ENCODE measurements around the gene BNIPL. TPM values are rescaled to one million over a fixed set of nuclear protein-coding genes. Genes with fewer than 3 reads are reported as not detected.

The BNIPL gene
- total and polyA plus RNA-seq, 2 of the 8 experiments (the other 6 are each of a cell fraction or from before 2014, with no cell fraction given) = 2.4 to 3.3 TPM

DNA sequence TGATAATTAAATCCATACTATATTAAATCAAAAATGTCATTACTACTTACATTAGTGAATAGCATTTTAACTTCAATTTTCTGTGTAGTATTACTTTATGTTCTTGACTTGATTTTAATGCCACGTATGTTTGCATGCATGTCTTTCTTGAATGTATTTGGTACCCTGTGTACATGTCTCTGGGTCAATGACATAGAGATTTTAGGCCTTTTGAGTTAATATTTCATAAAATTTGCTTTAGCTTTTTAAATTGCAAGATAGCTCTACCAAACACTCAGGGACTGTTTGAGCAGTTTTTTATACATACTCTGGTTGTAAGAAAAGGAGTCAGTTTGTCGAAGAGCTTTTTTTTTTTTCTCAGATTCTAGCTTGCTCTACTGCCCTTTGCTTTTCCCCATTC lies 25.3 kb downstream of the BNIPL start:
- H2BK20ac ChIP-seq (ENCODE audit: low read length) = no peak overlapping the region
- FAIRE-seq (no peak), DNase-seq (ENCODE audit: low read depth in 1 of 2, low spot score in 2 of 2) (no peak)
- WGBS, 2 experiments (ENCODE audit: extremely low coverage in 1 of 2, insufficient coverage in 1 of 2, insufficient read length in 1 of 2, insufficient replicate concordance in 2 of 2, low coverage in 1 of 2, low lambda C conversion rate in 2 of 2, missing lambda C conversion rate in 1 of 2) = 88% methylated on average over 2 of the region's 2 CpGs; no CpG with 5 or more reads in 1 of the 2 experiments
- H3K36me3 ChIP-seq (ENCODE audit: control insufficient read depth in 2 of 4, insufficient read depth in 4 of 4, low read length in 3 of 4) = peaks cover 0 to 1% (median under 1%) of the 10 kb centered on the region in 4 experiments; a peak in 5 of 8 replicates
- H3K4me3 ChIP-seq (ENCODE audit: extremely low read depth in 1 of 4, insufficient read depth in 2 of 4, low read depth in 3 of 4, low read length in 4 of 4) = peak overlapping the region in 3 of 4 experiments; percentile 80 to 97 (median 94); a peak in 5 of 8 replicates
- H3K23ac ChIP-seq (ENCODE audit: insufficient read length) = no peak overlapping the region
- no peak overlapping the region for H3K14ac ChIP-seq (ENCODE audit: insufficient read length)
- H4K20me1 ChIP-seq (replicated peaks in 1 of 2; ENCODE audit: control insufficient read depth in 1 of 2, insufficient read depth in 2 of 2, low read length in 2 of 2) = peaks cover 0 to 5% of the 10 kb centered on the region in 2 experiments
- H3K4me2 ChIP-seq (ENCODE audit: insufficient read depth in 1 of 2, low read depth in 2 of 2, low read length in 2 of 2) = peak overlapping the region; percentile 81 to 96
- peaks cover 4 to 14% (median 6%) of the 10 kb centered on the region in 4 experiments; a peak in 6 of 7 replicates for H3K4me1 ChIP-seq (replicated peaks in 1 of 4; ENCODE audit: control insufficient read depth in 3 of 4, insufficient read depth in 4 of 4, low read length in 3 of 4)
- no peaks in the 10 kb centered on the region for H3K9me3 ChIP-seq (ENCODE audit: insufficient read depth in 2 of 2, low read depth in 1 of 2, low read length in 1 of 2)
- H3K79me1 ChIP-seq (ENCODE audit: low read depth, low read length) = peaks cover 4% of the 10 kb centered on the region
- no peak overlapping the region for H4K5ac ChIP-seq (ENCODE audit: insufficient read length, low read depth, low read length)
- peaks cover 7 to 78% of the 10 kb centered on the region in 2 experiments for H3K79me2 ChIP-seq (ENCODE audit: control insufficient read depth in 1 of 2, insufficient read depth in 2 of 2, low read length in 2 of 2)
- no peak overlapping the region for H4K8ac ChIP-seq (ENCODE audit: extremely low read depth, insufficient read depth, low read length)
- H3K18ac ChIP-seq (ENCODE audit: extremely low read depth, low read length) = no peak overlapping the region
- peaks cover 13% of the 10 kb centered on the region; the same call in 1 of the 2 replicates for H3K23me2 ChIP-seq (ENCODE audit: low read depth, low read length)
- no peak overlapping the region for H2BK15ac ChIP-seq (ENCODE audit: low read length)
- no peak overlapping the region for H2BK120ac ChIP-seq (replicated peaks; ENCODE audit: low read depth, low read length)
- H4K91ac ChIP-seq (replicated peaks; ENCODE audit: insufficient read length, low read length) = no peak overlapping the region
- ChIA-PET CTCF (ENCODE audit: partially characterized antibody) (interaction anchor here (1.3 to 7.3 kb wide), 6 partner anchors 10 to 103 kb away, joined by 4 to 95 read pairs (median 14); partner anchors contain the start of genes C1orf56 and GABPB2), POLR2A (ENCODE audit: partially characterized antibody) (interaction anchor here (0.6 to 9.1 kb wide), 3 partner anchors 9 to 90 kb away, joined by 3 to 107 read pairs (median 47); partner anchors contain the start of genes C1orf56 and GABPB2)
- H2BK5ac ChIP-seq (ENCODE audit: low read depth, low read length) = no peak overlapping the region
- H2BK12ac ChIP-seq (ENCODE audit: low read depth, low read length) = no peak overlapping the region
- no peak overlapping the region for H2AFZ ChIP-seq (ENCODE audit: low read length)
- H3K27ac ChIP-seq (ENCODE audit: low read depth, low read length) = no peak overlapping the region
- H3K4ac ChIP-seq (replicated peaks; ENCODE audit: insufficient read length, low read depth, low read length) = no peak overlapping the region
- H3K27me3 ChIP-seq (replicated peaks in 1 of 4; ENCODE audit: control insufficient read depth in 3 of 4, extremely low read depth in 1 of 4, insufficient read depth in 3 of 4, low read length in 3 of 4) = no peaks in the 10 kb centered on the region
- H3K56ac ChIP-seq (replicated peaks; ENCODE audit: insufficient read length, low read depth, low read length) = no peak overlapping the region
- no peak overlapping the region for H3K9ac ChIP-seq (replicated peaks in 1 of 4; ENCODE audit: extremely low read depth in 1 of 4, low read depth in 3 of 4, low read length in 3 of 4)
- no peak overlapping the region for H2AK5ac ChIP-seq (ENCODE audit: low read depth, low read length)
- no peak for TF ChIP-seq EP300 (IDR thresholded peaks at IDR 0.05; ENCODE audit: borderline replicate concordance in 1 of 2, low read depth in 2 of 2, low read length in 2 of 2)
- no peak for TF ChIP-seq TCF12 (IDR thresholded peaks at IDR 0.05; ENCODE audit: low read depth, low read length)
- TF ChIP-seq EZH2 (IDR thresholded peaks at IDR 0.05; ENCODE audit: low read depth, low read length, severe bottlenecking) = no peak
- no peak for TF ChIP-seq CBX5 (IDR thresholded peaks at IDR 0.05; ENCODE audit: low read depth, low read length)
- no peak for TF ChIP-seq BCL11A (IDR thresholded peaks at IDR 0.05; ENCODE audit: low read depth in 2 of 2, low read length in 2 of 2)
- TF ChIP-seq SP1 (IDR thresholded peaks at IDR 0.05; ENCODE audit: low read depth, low read length) = no peak
- TF ChIP-seq TBP (IDR thresholded peaks at IDR 0.05; ENCODE audit: low read depth, low read length) = no peak
- TF ChIP-seq JUN (IDR thresholded peaks at IDR 0.05; ENCODE audit: low read depth, low read length) = no peak
- no peak for TF ChIP-seq POLR2A (IDR thresholded peaks at IDR 0.05; ENCODE audit: control extremely low read depth in 1 of 2, low read depth in 2 of 2, low read length in 2 of 2)
- TF ChIP-seq, protein P1, sequence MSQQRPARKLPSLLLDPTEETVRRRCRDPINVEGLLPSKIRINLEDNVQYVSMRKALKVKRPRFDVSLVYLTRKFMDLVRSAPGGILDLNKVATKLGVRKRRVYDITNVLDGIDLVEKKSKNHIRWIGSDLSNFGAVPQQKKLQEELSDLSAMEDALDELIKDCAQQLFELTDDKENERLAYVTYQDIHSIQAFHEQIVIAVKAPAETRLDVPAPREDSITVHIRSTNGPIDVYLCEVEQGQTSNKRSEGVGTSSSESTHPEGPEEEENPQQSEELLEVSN (IDR thresholded peaks at IDR 0.05) = no peak
- TF ChIP-seq BRCA1 (IDR thresholded peaks at IDR 0.05; ENCODE audit: low read depth, low read length) = no peak
- TF ChIP-seq KDM5A (IDR thresholded peaks at IDR 0.05; ENCODE audit: low read length) = no peak
- no peak for TF ChIP-seq SIRT6 (IDR thresholded peaks at IDR 0.05; ENCODE audit: low read length)

Measured in H1 (cell line).